GM21619 (cell line): ENCODE measurements around the gene SMYD3.

Experiments used
- ATAC-seq: cut with Tn5 transposase; IDR thresholded peaks from one replicate; pipeline ENCODE4 v1.9.1; 2021; ENCODE audit not compliant: unreplicated experiment

The SMYD3 gene

GRCh38 chr1:246000638-246001015, 506.5 kb downstream of the SMYD3 start:
- no peak for ATAC-seq

GRCh38 chr1:245999697-246000637, 507.1 kb downstream of the SMYD3 start:
- ATAC-seq: no peak

GRCh38 chr1:245997471-245998258, 509.4 kb downstream of the SMYD3 start:
- no peak for ATAC-seq

GRCh38 chr1:245996811-245997210, 510.3 kb downstream of the SMYD3 start:
- ATAC-seq: no peak

- no peak for ATAC-seq
Measured at GRCh38 chr1:245995474-245995873, 511.6 kb downstream of the SMYD3 start.

GRCh38 chr1:245991266-245991665, 515.8 kb downstream of the SMYD3 start:
- no peak for ATAC-seq

GRCh38 chr1:245990315-245991022, 516.6 kb downstream of the SMYD3 start:
- ATAC-seq: peak; percentile 81

GRCh38 chr1:245988393-245989078, 518.5 kb downstream of the SMYD3 start:
- no peak for ATAC-seq

GRCh38 chr1:245987997-245988392, 519.1 kb downstream of the SMYD3 start:
- no peak for ATAC-seq

- no peak for ATAC-seq
Measured at GRCh38 chr1:245987577-245987976, 519.5 kb downstream of the SMYD3 start.

- no peak for ATAC-seq
Measured at GRCh38 chr1:245987219-245987545, 519.9 kb downstream of the SMYD3 start.

- no peak for ATAC-seq
Measured at GRCh38 chr1:245986404-245987218, 520.5 kb downstream of the SMYD3 start.

GRCh38 chr1:245984390-245985155, 522.5 kb downstream of the SMYD3 start:
- no peak for ATAC-seq

GRCh38 chr1:245983294-245983967, 523.6 kb downstream of the SMYD3 start:
- ATAC-seq: no peak

GRCh38 chr1:245979589-245979988, 527.5 kb downstream of the SMYD3 start:
- ATAC-seq: no peak

GRCh38 chr1:245978915-245979314, 528.2 kb downstream of the SMYD3 start:
- no peak for ATAC-seq

GRCh38 chr1:245972476-245972875, 534.6 kb downstream of the SMYD3 start:
- no peak for ATAC-seq

- ATAC-seq: no peak
Measured at GRCh38 chr1:245971711-245972085, 535.4 kb downstream of the SMYD3 start.
